Sciatic nerve (tissue), 2 donors: ENCODE measurements around the gene CIZ1. TPM values are rescaled to one million over a fixed set of nuclear protein-coding genes. Genes with fewer than 3 reads are reported as not detected.
A peak's percentile ranks its signal among the peaks of the same experiment; 100 is the strongest.

ENCODE experiments used
- ATAC-seq: fragments of 200-7000 bp; cut with Tn5 transposase; one replicate; pipeline ENCODE4 v1.9.1; 2020; ENCODE audit warnings: mild to moderate bottlenecking, moderate library complexity
- DNase-seq: peaks from one replicate; pipeline ENCODE4 v3.0.0-alpha.2; 2020; ENCODE audit warnings: low spot score
- intact Hi-C: fragments of 100-400 bp; cut with DNase I; formaldehyde crosslinking; loops from one replicate; pipeline ENCODE4 v1.14.2; 2022
- total RNA-seq: library from RNA; stranded (reverse); fragmentation: NEBNext Ultra II Directional; extraction: Animal tissue kit (Norgen Biotek cat#: 25700); gene quantifications from one replicate; pipeline ENCODE4 v1.2.1, GENCODE V29; 2021
- donor health status: DM: no; HTN: no; CAD: no.
- donor health status: DM: no; HTN: no; CAD: no.

Gene CIZ1
- total RNA-seq, 1 donor from 2014 or later: 140 TPM

- DNase-seq (peak; percentile 50), ATAC-seq (no peak)
- intact Hi-C loops: no loop called here
These were observed 70.5 kb downstream of the CIZ1 start for GRCh38 chr9:128120741-128121465.

- peak; percentile 52 for DNase-seq
- intact Hi-C loops: no loop called here
- ATAC-seq: no peak
These were observed 71.2 kb downstream of the CIZ1 start for GRCh38 chr9:128120061-128120740.

GRCh38 chr9:128118971-128119665 is 72.3 kb downstream of the CIZ1 start:
- intact Hi-C loops: loop anchor here (5.0 kb wide), 1 partner anchor 177 kb away; no protein-coding TSS in a partner anchor
- DNase-seq (peak; percentile 50), ATAC-seq (no peak)

GRCh38 chr9:128118472-128118857 is 72.9 kb downstream of the CIZ1 start:
- no peak for DNase-seq
- intact Hi-C loops: loop anchor here (5.0 kb wide), 1 partner anchor 176 kb away; no protein-coding TSS in a partner anchor
- ATAC-seq: no peak

GRCh38 chr9:128117613-128118471 is 73.5 kb downstream of the CIZ1 start:
- ATAC-seq: peak; percentile 76
- peak; percentile 98 for DNase-seq
- intact Hi-C loops: loop anchor here (5.0 kb wide), 1 partner anchor 176 kb away; no protein-coding TSS in a partner anchor

- intact Hi-C loops: loop anchor here (5.0 kb wide), 1 partner anchor 174 kb away; no protein-coding TSS in a partner anchor
- peak; percentile 60 for DNase-seq
- ATAC-seq: no peak
These were observed 75.0 kb downstream of the CIZ1 start for GRCh38 chr9:128116104-128117083.

Other genes starting within 250 kb of the CIZ1 start
- gene EEIG1, start 210.6 kb downstream of the CIZ1 start, total RNA-seq: 96.8 TPM
- 7.8 TPM for gene NAIF1, start 124.3 kb downstream of the CIZ1 start, total RNA-seq
- gene SLC25A25, start 123.3 kb downstream of the CIZ1 start, total RNA-seq: 21.0 TPM
- gene PTGES2, start 63.8 kb downstream of the CIZ1 start, total RNA-seq: 33.8 TPM
- gene LCN2, start 42.1 kb downstream of the CIZ1 start, total RNA-seq: 6.0 TPM
- 42.1 TPM for gene BBLN, start 31.3 kb downstream of the CIZ1 start, total RNA-seq
- 52.7 TPM for gene DNM1, start 11.8 kb upstream of the CIZ1 start, total RNA-seq
- 119 TPM for gene GOLGA2, start 84.4 kb upstream of the CIZ1 start, total RNA-seq
- 19.6 TPM for gene SWI5, start 84.7 kb upstream of the CIZ1 start, total RNA-seq
- gene TRUB2, start 130.9 kb upstream of the CIZ1 start, total RNA-seq: 13.0 TPM
- gene COQ4, start 131.3 kb upstream of the CIZ1 start, total RNA-seq: 28.9 TPM
- 13.9 TPM for gene SLC27A4, start 149.0 kb upstream of the CIZ1 start, total RNA-seq
- 41.9 TPM for gene URM1, start 179.8 kb upstream of the CIZ1 start, total RNA-seq
- 41.7 TPM for gene CERCAM, start 229.3 kb upstream of the CIZ1 start, total RNA-seq